H1 (cell line): ENCODE measurements around the gene GGA2. TPM values are rescaled to one million over a fixed set of nuclear protein-coding genes. Genes with fewer than 3 reads are reported as not detected.

Source experiments
- CTCF ChIA-PET: fragments of 300-600 bp; sonication (Branson Sonifier 250); formaldehyde crosslinking; loops from one replicate; lab custom pipeline; 2021; ENCODE audit not compliant: partially characterized antibody; lab: Charles Lee
- POLR2A ChIA-PET: fragments of 300-600 bp; sonication (Branson Sonifier 250); formaldehyde crosslinking; loops from one replicate; lab custom pipeline; 2021; ENCODE audit warnings: inconsistent platforms; ENCODE audit not compliant: partially characterized antibody; lab: Charles Lee
- DNase-seq, 2 experiments: peaks; one replicate each; pipeline versions ENCODE4 v3.0.0 to v3.0.0-alpha.2; 2010 to 2022; ENCODE audit warnings: low spot score in 2 of 2, low read depth in 1 of 2, mixed read lengths in 1 of 2
- FAIRE-seq: peaks from 2 replicates; lab custom pipeline; 2011; peaks lifted over from hg19 to GRCh38; lab: Jason Lieb, UNC
- H2AFZ ChIP-seq: 2 replicates; pipeline ENCODE4 v1.8.1; 2012; ENCODE audit warnings: low read length, inconsistent platforms
- H2AK5ac ChIP-seq: 2 replicates; pipeline ENCODE4 v1.6.1; 2013; ENCODE audit warnings: low read depth, low read length
- H2BK120ac ChIP-seq: replicated peaks from 2 replicates; pipeline ENCODE3; 2013; ENCODE audit warnings: low read depth, low read length, inconsistent platforms
- H2BK12ac ChIP-seq: 2 replicates; pipeline ENCODE4 v1.6.1; 2013; ENCODE audit warnings: low read depth, low read length
- H2BK15ac ChIP-seq: 2 replicates; pipeline ENCODE4 v1.6.1; 2013; ENCODE audit warnings: low read length
- H2BK20ac ChIP-seq: 2 replicates; pipeline ENCODE4 v1.6.1; 2013; ENCODE audit warnings: low read length
- H2BK5ac ChIP-seq: 2 replicates; pipeline ENCODE4 v1.6.1; 2013; ENCODE audit warnings: low read depth, low read length
- H3K14ac ChIP-seq: 2 replicates; pipeline ENCODE4 v1.6.1; 2013; ENCODE audit warnings: inconsistent platforms; ENCODE audit not compliant: insufficient read length
- H3K18ac ChIP-seq: 2 replicates; pipeline ENCODE4 v1.6.1; 2013; ENCODE audit warnings: low read length; ENCODE audit errors: extremely low read depth
- H3K23ac ChIP-seq: 2 replicates; pipeline ENCODE4 v1.6.1; 2013; ENCODE audit warnings: inconsistent platforms; ENCODE audit not compliant: insufficient read length
- H3K23me2 ChIP-seq: 2 replicates; pipeline ENCODE4 v1.6.1; 2013; ENCODE audit warnings: low read depth, low read length
- H3K27ac ChIP-seq: 2 replicates; pipeline ENCODE4 v1.6.1; 2011; ENCODE audit warnings: low read depth, low read length, inconsistent platforms
- H3K27me3 ChIP-seq, 4 experiments: replicated peaks in 1 of 4; 1 replicate in 1 of 4; 2 replicates in 3 of 4; pipeline versions ENCODE4 v1.6.1 to v1.8.1; 2011 to 2013; ENCODE audit warnings: low read length in 3 of 4, mild to moderate bottlenecking in 3 of 4, inconsistent platforms in 2 of 4, mixed read lengths in 2 of 4, moderate library complexity in 1 of 4; ENCODE audit not compliant: control insufficient read depth in 3 of 4, insufficient read depth in 3 of 4; ENCODE audit errors: extremely low read depth in 1 of 4
- H3K36me3 ChIP-seq, 4 experiments: 2 replicates each; pipeline versions ENCODE4 v1.6.1 to v1.8.1; 2011 to 2013; ENCODE audit warnings: mild to moderate bottlenecking in 4 of 4, low read length in 3 of 4, moderate library complexity in 2 of 4, control low read depth in 1 of 4, inconsistent platforms in 1 of 4; ENCODE audit not compliant: insufficient read depth in 4 of 4, control insufficient read depth in 2 of 4
- H3K4ac ChIP-seq: replicated peaks from 2 replicates; pipeline ENCODE3; 2013; ENCODE audit warnings: low read length, low read depth, mixed read lengths, inconsistent platforms; ENCODE audit not compliant: insufficient read length
- H3K4me1 ChIP-seq, 4 experiments: replicated peaks in 1 of 4; 1 replicate in 1 of 4; 2 replicates in 3 of 4; pipeline versions ENCODE4 v1.6.1 to v1.8.1; 2011 to 2013; ENCODE audit warnings: low read length in 3 of 4, inconsistent platforms in 2 of 4, mixed read lengths in 1 of 4; ENCODE audit not compliant: insufficient read depth in 4 of 4, control insufficient read depth in 3 of 4
- H3K4me2 ChIP-seq, 2 experiments: 2 replicates each; pipeline versions ENCODE4 v1.6.1 to v1.8.1; 2011 to 2013; ENCODE audit warnings: low read depth in 2 of 2, low read length in 2 of 2, control low read depth in 1 of 2, inconsistent platforms in 1 of 2, mild to moderate bottlenecking in 1 of 2; ENCODE audit not compliant: insufficient read depth in 1 of 2
- H3K4me3 ChIP-seq, 4 experiments: fragments of 200-600, 300-600 bp in 1 of 4; sonication (generic), shearing (Covaris generic), sonication (Bioruptor Twin) in 1 of 4; 2 replicates each; pipeline versions ENCODE4 v1.5.1 to v1.8.1; 2011 to 2016; ENCODE audit warnings: low read length in 4 of 4, low read depth in 3 of 4, control low read depth in 2 of 4, inconsistent platforms in 2 of 4, mild to moderate bottlenecking in 2 of 4, mixed read lengths in 1 of 4, moderate library complexity in 1 of 4; ENCODE audit not compliant: insufficient read depth in 2 of 4; ENCODE audit errors: extremely low read depth in 1 of 4
- H3K56ac ChIP-seq: replicated peaks from 2 replicates; pipeline ENCODE3; 2013; ENCODE audit warnings: low read depth, mild to moderate bottlenecking, mixed read lengths, low read length, inconsistent platforms; ENCODE audit not compliant: insufficient read length
- H3K79me1 ChIP-seq: 2 replicates; pipeline ENCODE4 v1.6.1; 2013; ENCODE audit warnings: low read depth, low read length, control low read depth
- H3K79me2 ChIP-seq, 2 experiments: 2 replicates each; pipeline versions ENCODE4 v1.6.1 to v1.8.1; 2012 to 2013; ENCODE audit warnings: low read length in 2 of 2, mild to moderate bottlenecking in 2 of 2, inconsistent platforms in 1 of 2; ENCODE audit not compliant: insufficient read depth in 2 of 2, control insufficient read depth in 1 of 2
- H3K9ac ChIP-seq, 4 experiments: replicated peaks in 1 of 4; 1 replicate in 1 of 4; 2 replicates in 3 of 4; pipeline versions ENCODE4 v1.6.1 to v1.8.1; 2011 to 2013; ENCODE audit warnings: low read depth in 3 of 4, low read length in 3 of 4, control low read depth in 2 of 4, mild to moderate bottlenecking in 2 of 4, moderate library complexity in 2 of 4, inconsistent platforms in 1 of 4; ENCODE audit errors: extremely low read depth in 1 of 4
- H3K9me3 ChIP-seq, 2 experiments: 2 replicates each; pipeline versions ENCODE4 v1.6.1 to v1.8.1; 2012 to 2013; ENCODE audit warnings: mild to moderate bottlenecking in 2 of 2, moderate library complexity in 2 of 2, control low read depth in 1 of 2, inconsistent platforms in 1 of 2, low read depth in 1 of 2, low read length in 1 of 2, mixed read lengths in 1 of 2; ENCODE audit not compliant: insufficient read depth in 2 of 2
- H4K20me1 ChIP-seq, 2 experiments: replicated peaks in 1 of 2; 2 replicates each; pipeline versions ENCODE3 to v1.8.1; 2011 to 2013; ENCODE audit warnings: inconsistent platforms in 2 of 2, low read length in 2 of 2, mild to moderate bottlenecking in 1 of 2; ENCODE audit not compliant: insufficient read depth in 2 of 2, control insufficient read depth in 1 of 2
- H4K5ac ChIP-seq: 2 replicates; pipeline ENCODE4 v1.6.1; 2013; ENCODE audit warnings: low read length, low read depth, mixed read lengths, inconsistent platforms; ENCODE audit not compliant: insufficient read length
- H4K8ac ChIP-seq: 2 replicates; pipeline ENCODE4 v1.8.0; 2013; ENCODE audit warnings: mild to moderate bottlenecking, moderate library complexity, low read length, inconsistent platforms; ENCODE audit not compliant: insufficient read depth; ENCODE audit errors: extremely low read depth
- H4K91ac ChIP-seq: replicated peaks from 2 replicates; pipeline ENCODE3; 2013; ENCODE audit warnings: low read length, mixed read lengths, inconsistent platforms; ENCODE audit not compliant: insufficient read length
- EZH2 ChIP-seq: fragments of 200-600 bp; sonication (generic); IDR thresholded peaks from 2 replicates; pipeline ENCODE4 v1.7.1; 2012; ENCODE audit warnings: low read depth, mild to moderate bottlenecking, moderate library complexity, low read length, inconsistent platforms; ENCODE audit not compliant: severe bottlenecking
- HDAC6 ChIP-seq: IDR thresholded peaks from one replicate; pipeline ENCODE4 v1.7.1; 2012; ENCODE audit warnings: low read depth, mild to moderate bottlenecking, inconsistent platforms, low read length, moderate library complexity
- SP2 ChIP-seq: IDR thresholded peaks from 2 replicates; pipeline ENCODE4 v1.6.1; 2012; ENCODE audit warnings: mild to moderate bottlenecking, low read length, inconsistent platforms
- USF2 ChIP-seq: IDR thresholded peaks from 2 replicates; pipeline ENCODE4 v1.6.1; 2011; ENCODE audit warnings: low read length, improper control_type of control experiment
- WGBS, 2 experiments: shearing (Covaris generic) in 1 of 2; methylation state at CpG; one replicate each; pipeline versions ENCODE4 v1.1.6 to v1.1.7; 2013 to 2015; ENCODE audit warnings: low lambda C conversion rate in 2 of 2, mixed read lengths in 2 of 2, inconsistent platforms in 1 of 2, low coverage in 1 of 2, missing lambda C conversion rate in 1 of 2; ENCODE audit not compliant: insufficient replicate concordance in 2 of 2, insufficient coverage in 1 of 2, insufficient read length in 1 of 2; ENCODE audit errors: extremely low coverage in 1 of 2, missing lambda C conversion rate in 1 of 2; 5-methylcytosine and 5-hydroxymethylcytosine counted together
- polyA plus RNA-seq, 7 experiments: library from polyadenylated mRNA; depleted of rRNA in 3 of 7; stranded (reverse) in 5 of 7; unstranded in 2 of 7; fragments of >200 nt in 5 of 7; fragments of 200-250 nt in 2 of 7; gene quantifications; 1 replicate in 5 of 7; 2 replicates in 1 of 7; 4 replicates in 1 of 7; pipeline versions ENCODE4 v1.2.1 to v1.2.3, GENCODE V29; 2011 to 2013; ENCODE audit warnings: missing spikeins in 2 of 7, mixed read lengths in 2 of 7
- total RNA-seq: library from RNA; stranded (reverse); fragmentation: NEBNext Ultra II Directional; extraction: Animal tissue kit (Norgen Biotek cat#: 25700); gene quantifications from 2 replicates; pipeline ENCODE4 v1.2.1, GENCODE V29; 2021

Gene GGA2
- total and polyA plus RNA-seq, 2 of the 8 experiments (the other 6 are each of a cell fraction or from before 2014, with no cell fraction given) = 65.8 to 114 TPM

- CTCF ChIA-PET = interaction anchor here (0.6 kb wide), 1 partner anchor 1511 kb away, joined by 3 read pairs; no protein-coding TSS in a partner anchor
- Histone ChIP-seq H2BK5ac (no peak overlapping the region), H3K27ac (no peak overlapping the region), H4K5ac (no peak overlapping the region), H2BK120ac (no peak overlapping the region), H4K8ac (no peak overlapping the region), H3K4me1 (no peaks in the 10 kb centered on the region), H4K20me1 (peaks cover 2% of the 10 kb centered on the region in 2 experiments), H3K23ac (no peak overlapping the region), H3K18ac (no peak overlapping the region), H3K36me3 (peaks cover 34 to 56% (median 50%) of the 10 kb centered on the region in 4 experiments), H2AFZ (no peak overlapping the region), H3K56ac (no peak overlapping the region), H2BK20ac (no peak overlapping the region), H3K79me2 (peaks cover 0 to 7% of the 10 kb centered on the region in 2 experiments; a peak in 2 of 4 replicates), H2AK5ac (no peak overlapping the region), H2BK12ac (no peak overlapping the region), H3K9ac (no peak overlapping the region), H3K23me2 (no peaks in the 10 kb centered on the region), H3K4me3 (no peak overlapping the region), H3K14ac (no peak overlapping the region), H3K4me2 (no peak overlapping the region), H3K27me3 (no peaks in the 10 kb centered on the region), H3K4ac (no peak overlapping the region), H3K79me1 (no peaks in the 10 kb centered on the region; the same call in 1 of the 2 replicates), H4K91ac (no peak overlapping the region), H3K9me3 (no peaks in the 10 kb centered on the region), H2BK15ac (no peak overlapping the region)
- DNase-seq (no peak), FAIRE-seq (no peak)
- POLR2A ChIA-PET = interaction anchor here (0.6 to 1.9 kb wide), 3 partner anchors 8 to 21 kb away, joined by 3 to 4 read pairs (median 3); partner anchors contain the start of gene UBFD1
- 88% methylated on average over 4 of the region's 5 CpGs; no CpG with 5 or more reads in 1 of the 2 experiments for WGBS, 2 experiments
- TF ChIP-seq HDAC6 (no peak), EZH2 (no peak), SP2 (no peak), USF2 (no peak)
Measured at GRCh38 chr16:23549938-23550337, 39.6 kb upstream of the GGA2 start.
